Endothelial cell of umbilical vein (primary cell): Measurements from ENCODE around the gene KLHL35. TPM values are rescaled to one million over a fixed set of nuclear protein-coding genes. Genes with fewer than 3 reads are reported as not detected.

Experiments
- BruUV-seq: library from RNA; stranded (reverse); fragments of 400-500 nt; replicated peaks from 2 replicates; lab custom pipeline; 2021; lab: Mats Ljungman, UMichigan
- CTCF ChIA-PET: fragments of 300-600, 350-600 bp; sonication (Branson Sonifier 250); formaldehyde crosslinking; loops from one replicate; lab custom pipeline; 2021; ENCODE audit warnings: antibody characterized with exemption, inconsistent platforms; lab: Charles Lee
- POLR2A ChIA-PET: fragments of 300-600, 350-600 bp; sonication (Branson Sonifier 250); formaldehyde crosslinking; loops from one replicate; lab custom pipeline; 2021; ENCODE audit warnings: antibody characterized with exemption, inconsistent platforms; lab: Charles Lee
- DNase-seq: peaks from one replicate; pipeline ENCODE4 v3.0.0-alpha.2; 2011; ENCODE audit warnings: low read depth, low spot score
- FAIRE-seq: peaks from 2 replicates; lab custom pipeline; 2011; peaks lifted over from hg19 to GRCh38; lab: Jason Lieb, UNC
- H2AFZ ChIP-seq: 2 replicates; pipeline ENCODE4 v1.6.0; 2012; ENCODE audit warnings: low read depth, low read length, control low read depth, inconsistent platforms
- H3K27ac ChIP-seq: 2 replicates; pipeline ENCODE4 v1.5.1; 2011; ENCODE audit warnings: low read depth, mild to moderate bottlenecking, control low read depth, low read length, moderate library complexity; ENCODE audit not compliant: insufficient read depth
- H3K27me3 ChIP-seq, 2 experiments: 2 replicates each; pipeline versions ENCODE4 v1.6.0 to v1.6.1; 2011; ENCODE audit warnings: low read length in 2 of 2, mixed read lengths in 1 of 2; ENCODE audit not compliant: control insufficient read depth in 2 of 2, insufficient read depth in 2 of 2
- H3K36me3 ChIP-seq, 2 experiments: 2 replicates in 1 of 2; 3 replicates in 1 of 2; pipeline ENCODE4 v1.5.1; 2011; ENCODE audit warnings: low read length in 2 of 2, mild to moderate bottlenecking in 1 of 2, moderate library complexity in 1 of 2; ENCODE audit not compliant: control insufficient read depth in 2 of 2, insufficient read depth in 2 of 2; ENCODE audit errors: extremely low read depth in 1 of 2
- H3K4me1 ChIP-seq: 3 replicates; pipeline ENCODE4 v1.5.1; 2011; ENCODE audit warnings: mild to moderate bottlenecking, low read length; ENCODE audit not compliant: control insufficient read depth, insufficient read depth; ENCODE audit errors: extremely low read depth
- H3K4me2 ChIP-seq: 2 replicates; pipeline ENCODE4 v1.6.1; 2011; ENCODE audit warnings: low read length, control low read depth, mixed read lengths; ENCODE audit not compliant: insufficient read depth
- H3K4me3 ChIP-seq, 3 experiments: fragments of 200-600 bp in 1 of 3; sonication (generic), shearing (Covaris generic) in 1 of 3; replicated peaks in 1 of 3; 2 replicates each; pipeline ENCODE4 v1.5.1; 2011 to 2016; ENCODE audit warnings: control low read depth in 3 of 3, low read length in 3 of 3, mild to moderate bottlenecking in 2 of 3, inconsistent platforms in 1 of 3, low read depth in 1 of 3, moderate library complexity in 1 of 3; ENCODE audit not compliant: insufficient read depth in 1 of 3
- H3K79me2 ChIP-seq: 2 replicates; pipeline ENCODE4 v1.6.0; 2012; ENCODE audit warnings: low read length, inconsistent platforms; ENCODE audit not compliant: control insufficient read depth, insufficient read depth
- H3K9ac ChIP-seq: replicated peaks from 2 replicates; pipeline ENCODE3; 2011; ENCODE audit warnings: low read length, control low read depth; ENCODE audit not compliant: insufficient read depth; ENCODE audit errors: extremely low read depth
- H3K9me1 ChIP-seq: replicated peaks from 3 replicates; pipeline ENCODE4 v1.6.0; 2011; ENCODE audit warnings: mild to moderate bottlenecking, low read length; ENCODE audit not compliant: control insufficient read depth, insufficient read depth; ENCODE audit errors: extremely low read depth
- H3K9me3 ChIP-seq: replicated peaks from 2 replicates; pipeline ENCODE4 v1.5.1; 2012; ENCODE audit warnings: low read length, inconsistent platforms; ENCODE audit not compliant: control insufficient read depth, insufficient read depth
- H4K20me1 ChIP-seq: replicated peaks from 2 replicates; pipeline ENCODE3; 2011; ENCODE audit warnings: mild to moderate bottlenecking, low read length; ENCODE audit not compliant: control insufficient read depth, insufficient read depth; ENCODE audit errors: extremely low read depth
- EZH2 ChIP-seq: IDR thresholded peaks from 2 replicates; pipeline ENCODE4 v1.6.1; 2012; ENCODE audit warnings: borderline replicate concordance, low read depth, mild to moderate bottlenecking, moderate library complexity, low read length, inconsistent platforms; ENCODE audit not compliant: severe bottlenecking
- FOS ChIP-seq: IDR thresholded peaks from 2 replicates; pipeline ENCODE4 v1.6.1; 2011; ENCODE audit warnings: mild to moderate bottlenecking, low read length, moderate library complexity, borderline replicate concordance; ENCODE audit not compliant: insufficient read depth
- GATA2 ChIP-seq: IDR thresholded peaks from 2 replicates; pipeline ENCODE4 v1.7.0; 2011; ENCODE audit warnings: low read depth, mild to moderate bottlenecking, moderate library complexity, mixed read lengths, low read length; ENCODE audit not compliant: insufficient read length, insufficient read depth
- JUN ChIP-seq: IDR thresholded peaks from 2 replicates; pipeline ENCODE4 v1.6.1; 2011; ENCODE audit warnings: borderline replicate concordance, low read depth; ENCODE audit not compliant: insufficient read length, insufficient read depth
- MAX ChIP-seq: IDR thresholded peaks from 2 replicates; pipeline ENCODE4 v1.6.1; 2011; ENCODE audit not compliant: insufficient read depth, insufficient read length
- MYC ChIP-seq: IDR thresholded peaks from one replicate; pipeline ENCODE4 v1.6.1; 2011; ENCODE audit warnings: mild to moderate bottlenecking, low read depth, low read length
- POLR2A ChIP-seq: IDR thresholded peaks from 2 replicates; pipeline ENCODE4 v1.6.1; 2012; ENCODE audit warnings: low read depth, mild to moderate bottlenecking, control low read depth, low read length
- POLR2AphosphoS5 ChIP-seq: IDR thresholded peaks from 2 replicates; pipeline ENCODE4 v1.6.1; 2012; ENCODE audit warnings: low read depth, mild to moderate bottlenecking, control low read depth, low read length, moderate library complexity; ENCODE audit not compliant: insufficient read depth
- dilution Hi-C: fragments of 300-500 bp; cut with MboI; formaldehyde crosslinking; loops from one replicate; pipeline ENCODE4 v1.15.0; 2019; ENCODE audit warnings: low sequenced_read_pairs; ENCODE audit not compliant: extremely low pct_ligation_motif_present
- intact Hi-C: fragments of 100-400 bp; cut with micrococcal nuclease; formaldehyde crosslinking; loops from one replicate; pipeline ENCODE4 v1.10.0; 2022
- polyA plus RNA-seq, 4 experiments: library from polyadenylated mRNA; depleted of rRNA in 3 of 4; stranded (reverse) in 3 of 4; unstranded in 1 of 4; fragments of >200 nt; gene quantifications; 2 replicates each; pipeline versions ENCODE4 v1.2.1 to v1.2.3, GENCODE V29; 2011 to 2012; ENCODE audit warnings: missing spikeins in 1 of 4
- total RNA-seq: library from RNA; stranded (reverse); gene quantifications from 2 replicates; pipeline ENCODE4 v1.2.3, GENCODE V29; 2021
- TF ChIP-seq, protein P1 (sequence below), 2 donors: IDR thresholded peaks; 1 replicate in 1 of 2; 2 replicates in 1 of 2; pipeline ENCODE4 v1.5.1; 2011; ENCODE audit warnings: low read length in 2 of 2, mild to moderate bottlenecking in 2 of 2, moderate library complexity in 2 of 2, control low read depth in 1 of 2, inconsistent platforms in 1 of 2, low read depth in 1 of 2; ENCODE audit not compliant: insufficient read depth in 1 of 2; ENCODE audit errors: extremely low read depth in 1 of 2

KLHL35 gene
- total and polyA plus RNA-seq, 2 donors (not counting 3 experiments of a cell fraction or from before 2014, with no cell fraction given) = 0.97 to 2.3 TPM

GRCh38 chr11:75434886-75435570, 2.0 kb upstream of the KLHL35 start:
- POLR2A ChIA-PET = no interaction called here
- no peaks in the 10 kb centered on the region for H3K9me1 ChIP-seq
- TF ChIP-seq, protein P1, sequence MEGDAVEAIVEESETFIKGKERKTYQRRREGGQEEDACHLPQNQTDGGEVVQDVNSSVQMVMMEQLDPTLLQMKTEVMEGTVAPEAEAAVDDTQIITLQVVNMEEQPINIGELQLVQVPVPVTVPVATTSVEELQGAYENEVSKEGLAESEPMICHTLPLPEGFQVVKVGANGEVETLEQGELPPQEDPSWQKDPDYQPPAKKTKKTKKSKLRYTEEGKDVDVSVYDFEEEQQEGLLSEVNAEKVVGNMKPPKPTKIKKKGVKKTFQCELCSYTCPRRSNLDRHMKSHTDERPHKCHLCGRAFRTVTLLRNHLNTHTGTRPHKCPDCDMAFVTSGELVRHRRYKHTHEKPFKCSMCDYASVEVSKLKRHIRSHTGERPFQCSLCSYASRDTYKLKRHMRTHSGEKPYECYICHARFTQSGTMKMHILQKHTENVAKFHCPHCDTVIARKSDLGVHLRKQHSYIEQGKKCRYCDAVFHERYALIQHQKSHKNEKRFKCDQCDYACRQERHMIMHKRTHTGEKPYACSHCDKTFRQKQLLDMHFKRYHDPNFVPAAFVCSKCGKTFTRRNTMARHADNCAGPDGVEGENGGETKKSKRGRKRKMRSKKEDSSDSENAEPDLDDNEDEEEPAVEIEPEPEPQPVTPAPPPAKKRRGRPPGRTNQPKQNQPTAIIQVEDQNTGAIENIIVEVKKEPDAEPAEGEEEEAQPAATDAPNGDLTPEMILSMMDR (IDR thresholded peaks at IDR 0.05; ENCODE audit: extremely low read depth in 1 of 2, insufficient read depth in 1 of 2, low read depth in 1 of 2, low read length in 2 of 2) = no peak
- TF ChIP-seq MAX (no peak), MYC (no peak), JUN (no peak), EZH2 (no peak), POLR2A (no peak), POLR2AphosphoS5 (no peak), FOS (no peak), GATA2 (no peak)
- DNase-seq (no peak), FAIRE-seq (no peak)
- no peak overlapping the region for H3K9ac ChIP-seq
- no peak overlapping the region for H3K4me3 ChIP-seq
- H3K9me3 ChIP-seq = no peaks in the 10 kb centered on the region
- H3K27me3 ChIP-seq = peaks cover 25 to 26% of the 10 kb centered on the region in 2 experiments
- TSS peak; percentile 19 for BruUV-seq
- H3K27ac ChIP-seq = no peak overlapping the region
- H3K79me2 ChIP-seq = no peaks in the 10 kb centered on the region
- dilution Hi-C loops (no loop called here), intact Hi-C loops (no loop called here)
- CTCF ChIA-PET = interaction anchor here (1.3 to 2.2 kb wide), 3 partner anchors 9 to 47 kb away, joined by 3 to 10 read pairs (median 6); no protein-coding TSS in a partner anchor
- H2AFZ ChIP-seq = no peak overlapping the region
- H3K4me2 ChIP-seq = no peak overlapping the region
- peaks cover 0 to 34% of the 10 kb centered on the region in 2 experiments for H3K36me3 ChIP-seq
- peaks cover 5% of the 10 kb centered on the region for H3K4me1 ChIP-seq
- H4K20me1 ChIP-seq = no peaks in the 10 kb centered on the region
